Liver (tissue), 9 donors: ENCODE data around the gene SERPIND1. TPM values are rescaled to one million over a fixed set of nuclear protein-coding genes. Genes with fewer than 3 reads are reported as not detected.
"Not testable (repeated sequence)": the region's sequence is repeated elsewhere in the genome, so short reads cannot be mapped to it uniquely, and the experiment has no call there.

Experiments used
- DNase-seq: peaks from one replicate; pipeline ENCODE4 v3.0.0-alpha.2; 2017; ENCODE audit warnings: low spot score
- H3K27ac ChIP-seq, 2 donors: one replicate each; pipeline ENCODE4 v1.7.0; 2013; ENCODE audit warnings: inconsistent platforms in 2 of 2, low read length in 2 of 2, control low read depth in 1 of 2, low read depth in 1 of 2, mild to moderate bottlenecking in 1 of 2
- H3K27me3 ChIP-seq, 4 donors: one replicate each; pipeline versions ENCODE4 v1.6.1 to v1.7.0; 2013; ENCODE audit warnings: low read length in 3 of 4, inconsistent platforms in 1 of 4, mild to moderate bottlenecking in 1 of 4, moderate library complexity in 1 of 4; ENCODE audit not compliant: control insufficient read depth in 4 of 4, insufficient read depth in 4 of 4
- H3K36me3 ChIP-seq, 4 donors: one replicate each; pipeline versions ENCODE4 v1.6.1 to v1.7.0; 2013; ENCODE audit warnings: low read length in 3 of 4, mild to moderate bottlenecking in 3 of 4, low read depth in 1 of 4, moderate library complexity in 1 of 4; ENCODE audit not compliant: control insufficient read depth in 4 of 4, insufficient read depth in 3 of 4
- H3K4me1 ChIP-seq, 4 donors: one replicate each; pipeline versions ENCODE4 v1.6.1 to v1.7.0; 2013; ENCODE audit warnings: low read length in 3 of 4, mild to moderate bottlenecking in 3 of 4, moderate library complexity in 1 of 4; ENCODE audit not compliant: control insufficient read depth in 4 of 4, insufficient read depth in 4 of 4
- H3K4me3 ChIP-seq, 3 donors: one replicate each; pipeline versions ENCODE4 v1.6.1 to v1.7.0; 2013; ENCODE audit warnings: low read length in 3 of 3, control low read depth in 1 of 3, low read depth in 1 of 3, mild to moderate bottlenecking in 1 of 3
- H3K9ac ChIP-seq, 2 donors: one replicate each; pipeline ENCODE4 v1.7.0; 2013; ENCODE audit warnings: low read length in 2 of 2, mild to moderate bottlenecking in 2 of 2, moderate library complexity in 2 of 2, control low read depth in 1 of 2, low read depth in 1 of 2
- H3K9me3 ChIP-seq, 4 donors: one replicate each; pipeline versions ENCODE4 v1.6.1 to v1.7.0; 2013; ENCODE audit warnings: low read length in 3 of 4; ENCODE audit not compliant: control insufficient read depth in 4 of 4
- ATF3 ChIP-seq: IDR thresholded peaks from 2 replicates; pipeline ENCODE4 v1.6.1; 2016; ENCODE audit warnings: antibody characterized with exemption
- CTCF ChIP-seq: fragments of 150-350 bp; IDR thresholded peaks from 2 replicates; pipeline ENCODE4 v1.5.1; 2017; ENCODE audit warnings: improper control_type of control experiment, low read depth, low read length; ENCODE audit not compliant: missing input control
- EGR1 ChIP-seq, 2 donors: IDR thresholded peaks; 2 replicates each; pipeline ENCODE4 v1.6.1; 2016 to 2018; ENCODE audit warnings: antibody characterized with exemption in 2 of 2, low read depth in 2 of 2
- FOXA1 ChIP-seq: IDR thresholded peaks from 2 replicates; pipeline ENCODE4 v1.6.1; 2016; ENCODE audit warnings: antibody characterized with exemption
- FOXA2 ChIP-seq: IDR thresholded peaks from 2 replicates; pipeline ENCODE4 v1.6.1; 2016; ENCODE audit warnings: antibody characterized with exemption
- GABPA ChIP-seq, 2 donors: IDR thresholded peaks in 1 of 2; conservative IDR thresholded peaks in 1 of 2; 2 replicates each; pipeline ENCODE4 v1.6.1; 2016; ENCODE audit warnings: antibody characterized with exemption in 2 of 2, mild to moderate bottlenecking in 1 of 2, moderate library complexity in 1 of 2
- HNF4G ChIP-seq: IDR thresholded peaks from 2 replicates; pipeline ENCODE4 v1.6.1; 2016; ENCODE audit warnings: antibody characterized with exemption
- JUND ChIP-seq, 2 donors: IDR thresholded peaks; 2 replicates each; pipeline ENCODE4 v1.6.1; 2016; ENCODE audit warnings: antibody characterized with exemption in 2 of 2
- MAX ChIP-seq: IDR thresholded peaks from 2 replicates; pipeline ENCODE4 v1.6.1; 2016; ENCODE audit warnings: antibody characterized with exemption
- RAD21 ChIP-seq, 2 donors: IDR thresholded peaks; 2 replicates each; pipeline ENCODE4 v1.6.1; 2016; ENCODE audit warnings: antibody characterized with exemption in 2 of 2, mild to moderate bottlenecking in 2 of 2
- REST ChIP-seq: IDR thresholded peaks from 2 replicates; pipeline ENCODE4 v1.6.1; 2016; ENCODE audit warnings: antibody characterized with exemption, mild to moderate bottlenecking
- RXRA ChIP-seq, 2 donors: IDR thresholded peaks; 2 replicates each; pipeline ENCODE4 v1.6.1; 2017 to 2018; ENCODE audit warnings: antibody characterized with exemption in 2 of 2, mild to moderate bottlenecking in 1 of 2
- TAF1 ChIP-seq: conservative IDR thresholded peaks from 2 replicates; pipeline ENCODE4 v1.6.1; 2016; ENCODE audit warnings: antibody characterized with exemption, mild to moderate bottlenecking
- ZBTB33 ChIP-seq: IDR thresholded peaks from 2 replicates; pipeline ENCODE4 v1.6.1; 2016; ENCODE audit warnings: antibody characterized with exemption
- WGBS: extraction: QIAGEN DNeasy Blood & Tissue Kit; methylation state at CpG from one replicate; pipeline ENCODE4 v1.1.7; 2013; 5-methylcytosine and 5-hydroxymethylcytosine counted together
- polyA plus RNA-seq, 2 donors: library from polyadenylated mRNA; stranded (reverse) in 1 of 2; unstranded in 1 of 2; fragments of 200-250 nt in 1 of 2; fragments of >200 nt in 1 of 2; fragmentation: Nextera tagmentation in 1 of 2; extraction: Ambion mirVana in 1 of 2; gene quantifications; one replicate each; pipeline versions ENCODE4 v1.2.1 to v1.2.3, GENCODE V29; 2013 to 2015
- total RNA-seq, 2 donors: library from RNA; depleted of rRNA; stranded (reverse); fragments of >200 nt; gene quantifications; one replicate each; pipeline ENCODE4 v1.2.3, GENCODE V29; 2014
- donor health status: healthy.
- donor health status: healthy.
- donor health status: healthy.
- donor health status: healthy.
- donor health status: healthy.

The SERPIND1 gene
- total and polyA plus RNA-seq, 4 donors, result 117 to 176 (median 170) TPM

- TF ChIP-seq HNF4G (no peak), TAF1 (no peak)
Measured at GRCh38 chr22:20818471-20818870, 44.6 kb downstream of the SERPIND1 start (continued).

GRCh38 chr22:20819471-20819870 is 45.6 kb downstream of the SERPIND1 start:
- H3K27me3 ChIP-seq, result no peaks in the 10 kb centered on the region
- no peaks in the 10 kb centered on the region for H3K4me1 ChIP-seq
- H3K9ac ChIP-seq, result no peak overlapping the region
- no peak for DNase-seq
- H3K9me3 ChIP-seq, result no peaks in the 10 kb centered on the region
- H3K27ac ChIP-seq, result no peak overlapping the region
- 97% methylated on average over 9 of the region's 9 CpGs for WGBS
- peaks cover 12 to 59% (median 44%) of the 10 kb centered on the region in 4 donors for H3K36me3 ChIP-seq
- TF ChIP-seq FOXA2 (no peak), FOXA1 (no peak), ATF3 (no peak), RAD21 (IDR thresholded peaks at IDR 0.05) (no peak), HNF4G (no peak), GABPA (IDR thresholded peaks at IDR 0.05 in 1 of 2, conservative IDR thresholded peaks at IDR 0.05 in 1 of 2) (no peak), CTCF (no peak), ZBTB33 (no peak), RXRA (IDR thresholded peaks at IDR 0.05) (no peak), EGR1 (IDR thresholded peaks at IDR 0.05; ENCODE audit: low read depth in 2 of 2) (no peak), TAF1 (no peak), MAX (no peak), JUND (IDR thresholded peaks at IDR 0.05) (no peak), REST (no peak)
- H3K4me3 ChIP-seq, result no peak overlapping the region

- H3K4me3 ChIP-seq, H3K27ac ChIP-seq, H3K27me3 ChIP-seq, DNase-seq, H3K9ac ChIP-seq, H3K9me3 ChIP-seq, H3K4me1 ChIP-seq: not testable (repeated sequence)
- 98% methylated on average over 8 of the region's 8 CpGs for WGBS
- H3K36me3 ChIP-seq, result peaks cover 8 to 49% (median 35%) of the 10 kb centered on the region in 4 donors
Measured at GRCh38 chr22:20821717-20822239, 47.9 kb downstream of the SERPIND1 start.
